Measurements from ENCODE around the gene TRPC4AP.

GRCh38 chr20:35111141-35111888 lies 18.7 kb upstream of the TRPC4AP start:
- TF ChIP-seq, protein P1, sequence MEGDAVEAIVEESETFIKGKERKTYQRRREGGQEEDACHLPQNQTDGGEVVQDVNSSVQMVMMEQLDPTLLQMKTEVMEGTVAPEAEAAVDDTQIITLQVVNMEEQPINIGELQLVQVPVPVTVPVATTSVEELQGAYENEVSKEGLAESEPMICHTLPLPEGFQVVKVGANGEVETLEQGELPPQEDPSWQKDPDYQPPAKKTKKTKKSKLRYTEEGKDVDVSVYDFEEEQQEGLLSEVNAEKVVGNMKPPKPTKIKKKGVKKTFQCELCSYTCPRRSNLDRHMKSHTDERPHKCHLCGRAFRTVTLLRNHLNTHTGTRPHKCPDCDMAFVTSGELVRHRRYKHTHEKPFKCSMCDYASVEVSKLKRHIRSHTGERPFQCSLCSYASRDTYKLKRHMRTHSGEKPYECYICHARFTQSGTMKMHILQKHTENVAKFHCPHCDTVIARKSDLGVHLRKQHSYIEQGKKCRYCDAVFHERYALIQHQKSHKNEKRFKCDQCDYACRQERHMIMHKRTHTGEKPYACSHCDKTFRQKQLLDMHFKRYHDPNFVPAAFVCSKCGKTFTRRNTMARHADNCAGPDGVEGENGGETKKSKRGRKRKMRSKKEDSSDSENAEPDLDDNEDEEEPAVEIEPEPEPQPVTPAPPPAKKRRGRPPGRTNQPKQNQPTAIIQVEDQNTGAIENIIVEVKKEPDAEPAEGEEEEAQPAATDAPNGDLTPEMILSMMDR (IDR thresholded peaks at IDR 0.05; ENCODE audit: low read length), result no peak
- TF ChIP-seq EZH2 (optimal IDR thresholded peaks at IDR 0.05; ENCODE audit: low read depth, low read length), result no peak
